Omental fat pad (tissue), 4 donors: ENCODE results near the gene DCXR. TPM values are rescaled to one million over a fixed set of nuclear protein-coding genes. Genes with fewer than 3 reads are reported as not detected.

Experiments used
- ATAC-seq: fragments of 150-250 bp; one replicate; pipeline ENCODE4 v1.9.1; 2016; ENCODE audit warnings: mild to moderate bottlenecking, moderate library complexity; ENCODE audit not compliant: low FRiP score
- DNase-seq: peaks from one replicate; pipeline ENCODE4 v3.0.0-alpha.2; 2019; ENCODE audit warnings: low spot score
- total RNA-seq, 4 donors: library from RNA; depleted of rRNA; stranded (reverse); fragments of >200 nt; gene quantifications; one replicate each; pipeline ENCODE4 v1.1.0, GENCODE V29; 2016
- TF ChIP-seq, protein P1 (sequence below), 3 donors: fragments of 450-650 bp; IDR thresholded peaks; one replicate each; pipeline ENCODE4 v1.5.1; 2016 to 2017; ENCODE audit warnings: antibody characterized with exemption in 3 of 3, mild to moderate bottlenecking in 3 of 3, moderate library complexity in 2 of 3

The DCXR gene
- total RNA-seq, 4 donors from 2014 or later: 190 to 327 (median 225) TPM

DNA sequence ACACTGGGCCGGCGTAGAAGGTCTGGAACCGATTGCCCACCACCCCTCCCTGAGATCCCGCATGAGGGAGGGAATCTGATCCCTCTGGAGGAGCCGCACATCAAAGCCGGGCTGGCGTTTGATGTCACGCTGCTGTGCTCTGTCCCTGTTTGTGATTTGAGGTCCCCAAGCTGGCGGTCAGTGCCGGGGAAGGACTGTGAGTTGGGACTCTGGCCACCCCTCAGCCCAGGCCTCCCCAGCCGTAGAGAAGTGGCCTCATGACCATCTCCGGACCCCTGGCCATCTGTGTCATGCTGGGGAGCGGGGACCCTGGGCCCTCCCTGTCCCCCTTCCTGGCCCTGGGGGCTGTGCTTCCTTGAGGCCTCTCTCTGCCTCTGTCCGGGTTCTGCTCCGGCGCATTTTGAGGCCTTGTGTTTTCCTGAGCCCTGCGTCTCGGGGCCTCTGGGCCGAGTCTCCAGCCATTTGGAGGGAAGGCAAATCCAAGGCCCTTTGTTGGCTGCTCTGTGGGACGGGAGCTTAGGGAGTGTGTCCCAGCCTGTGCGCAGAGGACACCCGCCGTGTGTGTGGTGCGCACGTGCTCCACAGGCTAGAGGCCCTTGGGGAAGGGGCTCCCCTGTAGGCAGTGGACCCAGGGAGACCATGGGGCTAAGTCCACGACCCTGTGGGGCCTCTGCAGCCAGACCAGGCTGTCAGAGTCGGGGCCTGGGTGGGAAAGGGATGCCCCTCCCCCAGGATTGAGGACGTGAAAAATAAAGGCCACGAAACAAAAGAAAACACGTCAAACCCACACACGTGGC is 45.0 kb downstream of the DCXR start:
- no peak for DNase-seq
- ATAC-seq: no peak
- TF ChIP-seq, protein P1, sequence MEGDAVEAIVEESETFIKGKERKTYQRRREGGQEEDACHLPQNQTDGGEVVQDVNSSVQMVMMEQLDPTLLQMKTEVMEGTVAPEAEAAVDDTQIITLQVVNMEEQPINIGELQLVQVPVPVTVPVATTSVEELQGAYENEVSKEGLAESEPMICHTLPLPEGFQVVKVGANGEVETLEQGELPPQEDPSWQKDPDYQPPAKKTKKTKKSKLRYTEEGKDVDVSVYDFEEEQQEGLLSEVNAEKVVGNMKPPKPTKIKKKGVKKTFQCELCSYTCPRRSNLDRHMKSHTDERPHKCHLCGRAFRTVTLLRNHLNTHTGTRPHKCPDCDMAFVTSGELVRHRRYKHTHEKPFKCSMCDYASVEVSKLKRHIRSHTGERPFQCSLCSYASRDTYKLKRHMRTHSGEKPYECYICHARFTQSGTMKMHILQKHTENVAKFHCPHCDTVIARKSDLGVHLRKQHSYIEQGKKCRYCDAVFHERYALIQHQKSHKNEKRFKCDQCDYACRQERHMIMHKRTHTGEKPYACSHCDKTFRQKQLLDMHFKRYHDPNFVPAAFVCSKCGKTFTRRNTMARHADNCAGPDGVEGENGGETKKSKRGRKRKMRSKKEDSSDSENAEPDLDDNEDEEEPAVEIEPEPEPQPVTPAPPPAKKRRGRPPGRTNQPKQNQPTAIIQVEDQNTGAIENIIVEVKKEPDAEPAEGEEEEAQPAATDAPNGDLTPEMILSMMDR (IDR thresholded peaks at IDR 0.05): no peak

- ATAC-seq (peak; percentile 56), DNase-seq (no peak)
- TF ChIP-seq, protein P1 (IDR thresholded peaks at IDR 0.05): no peak
These were observed 45.7 kb downstream of the DCXR start for GRCh38 chr17:81991684-81992305.

- TF ChIP-seq, protein P1 (IDR thresholded peaks at IDR 0.05): no peak
- DNase-seq: no peak
- ATAC-seq: no peak
These were observed 46.4 kb downstream of the DCXR start for GRCh38 chr17:81990836-81991683.

DNA sequence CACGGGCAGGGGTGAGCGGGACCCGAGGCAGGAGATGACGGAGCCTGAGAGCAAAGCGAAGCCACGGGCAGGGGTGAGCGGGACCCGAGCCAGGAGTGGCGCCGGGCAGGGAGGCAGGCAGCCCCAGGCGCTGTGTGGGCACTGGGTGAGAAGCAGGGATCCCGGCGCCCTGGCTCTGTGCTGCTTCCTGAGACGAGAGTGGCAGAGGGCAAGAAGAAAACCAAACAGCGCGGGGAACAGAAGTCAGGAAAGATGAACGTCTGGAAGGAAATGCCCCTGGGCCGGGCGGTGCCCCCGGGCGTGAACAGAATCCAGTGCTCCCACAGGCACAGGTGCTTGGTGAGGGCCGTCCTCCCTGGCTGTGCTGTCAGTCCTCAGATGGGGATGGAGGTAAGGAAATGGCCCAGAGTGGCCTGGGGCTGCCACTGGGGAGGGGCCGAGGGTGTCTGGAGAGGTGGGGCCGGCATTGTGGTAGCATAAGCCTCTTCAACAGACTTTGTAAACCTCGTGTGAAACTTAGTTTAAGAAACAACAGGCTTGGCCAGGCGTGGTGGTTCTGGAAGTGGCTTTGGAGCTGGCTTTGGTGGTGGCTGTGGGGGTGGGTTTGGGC is 50.2 kb downstream of the DCXR start:
- ATAC-seq: no peak
- no peak for DNase-seq
- TF ChIP-seq, protein P1 (IDR thresholded peaks at IDR 0.05): no peak

DNA sequence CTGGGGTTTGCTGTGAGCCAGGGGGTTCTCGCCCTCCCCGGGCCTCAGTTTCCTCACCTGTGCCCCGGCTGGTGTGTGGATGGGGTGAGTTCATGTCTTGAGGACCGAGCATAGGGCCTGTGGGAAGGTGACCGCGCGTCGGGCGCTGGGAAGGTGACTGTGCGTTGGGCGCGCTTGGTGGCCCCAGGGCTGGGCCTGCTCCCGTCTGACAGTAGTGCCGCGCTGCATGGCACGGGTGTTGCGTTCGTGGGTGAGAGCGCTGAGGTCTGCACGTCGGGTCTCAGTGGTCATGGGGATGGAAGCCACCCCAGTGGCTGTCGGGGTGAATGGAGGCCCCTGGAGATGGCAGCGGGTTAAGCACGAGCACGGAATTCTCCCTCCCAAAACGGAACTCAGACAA is 50.9 kb downstream of the DCXR start:
- TF ChIP-seq, protein P1 (IDR thresholded peaks at IDR 0.05): no peak
- ATAC-seq (no peak), DNase-seq (no peak)

Other genes with a start within 250 kb of the DCXR start
- gene GCGR, start 233.5 kb downstream of the DCXR start, total RNA-seq: not detected
- gene MCRIP1, start 204.4 kb downstream of the DCXR start, total RNA-seq: 10 to 100 TPM; 49.6 to 78.5 (median 57.2) TPM
- under 1 TPM in 1 of 4 donors, not detected in 3; 0.65 TPM for gene PPP1R27, start 202.6 kb downstream of the DCXR start, total RNA-seq
- 100 to 1,000 TPM; 366 to 725 (median 608) TPM for gene P4HB, start 177.2 kb downstream of the DCXR start, total RNA-seq
- gene ARHGDIA, start 166.4 kb downstream of the DCXR start, total RNA-seq: 100 to 1,000 TPM; 125 to 250 (median 161) TPM
- gene ALYREF, start 146.1 kb downstream of the DCXR start, total RNA-seq: 10 to 100 TPM; 31.5 to 80.7 (median 41.6) TPM
- 100 to 1,000 TPM in 3 of 4 donors, 10 to 100 TPM in 1; 82.3 to 152 (median 114) TPM for gene ANAPC11, start 146.0 kb downstream of the DCXR start, total RNA-seq
- gene NPB, start 135.5 kb downstream of the DCXR start, total RNA-seq: 1 to 10 TPM in 1 of 4 donors, not detected in 3; 1.4 TPM
- gene PCYT2, start 126.3 kb downstream of the DCXR start, total RNA-seq: 10 to 100 TPM; 36.5 to 64.7 (median 45.5) TPM
- gene SIRT7, start 119.5 kb downstream of the DCXR start, total RNA-seq: 10 to 100 TPM; 15.4 to 25.7 (median 20.2) TPM
- gene MAFG, start 110.0 kb downstream of the DCXR start, total RNA-seq: 10 to 100 TPM; 22.2 to 31.5 (median 25.6) TPM
- 10 to 100 TPM in 2 of 4 donors, 1 to 10 TPM in 2; 4.8 to 13.9 (median 10.8) TPM for gene PYCR1, start 100.4 kb downstream of the DCXR start, total RNA-seq
- gene MYADML2, start 90.5 kb downstream of the DCXR start, total RNA-seq: not detected
- gene NOTUM, start 76.5 kb downstream of the DCXR start, total RNA-seq: not detected
- 10 to 100 TPM; 12.6 to 24.3 (median 15.1) TPM for gene ASPSCR1, start 60.1 kb downstream of the DCXR start, total RNA-seq
- 10 to 100 TPM; 41.1 to 77.2 (median 59.8) TPM for gene CENPX, start 14.8 kb downstream of the DCXR start, total RNA-seq
- gene LRRC45, start 14.4 kb downstream of the DCXR start, total RNA-seq: 10 to 100 TPM in 1 of 4 donors, 1 to 10 TPM in 3; 4.7 to 12.3 (median 5.6) TPM
- 10 to 100 TPM in 3 of 4 donors, 1 to 10 TPM in 1; 7.9 to 25.1 (median 12.0) TPM for gene RAC3, start 6.0 kb downstream of the DCXR start, total RNA-seq
- 10 to 100 TPM; 20.2 to 51.3 (median 32.0) TPM for gene RFNG, start 14.1 kb upstream of the DCXR start, total RNA-seq
- 10 to 100 TPM; 67.3 to 86.8 (median 81.4) TPM for gene GPS1, start 14.2 kb upstream of the DCXR start, total RNA-seq
- 10 to 100 TPM; 58.1 to 90.3 (median 85.7) TPM for gene DUS1L, start 28.1 kb upstream of the DCXR start, total RNA-seq
- gene FASN, start 60.5 kb upstream of the DCXR start, total RNA-seq: 1,000 to 10,000 TPM in 1 of 4 donors, 100 to 1,000 TPM in 3; 313 to 1,522 (median 467) TPM
- gene CCDC57, start 175.1 kb upstream of the DCXR start, total RNA-seq: 10 to 100 TPM; 14.8 to 32.0 (median 21.9) TPM
- gene SLC16A3, start 191.3 kb upstream of the DCXR start, total RNA-seq: 10 to 100 TPM; 25.1 to 68.0 (median 27.5) TPM
- 100 to 1,000 TPM in 2 of 4 donors, 10 to 100 TPM in 2; 54.7 to 117 (median 98.4) TPM for gene CSNK1D, start 236.0 kb upstream of the DCXR start, total RNA-seq